SK-N-SH treated with all-trans-retinoic acid at 6 μM for 48 hours (cell line): Measurements from ENCODE around the gene LMBR1.

Experiments
- CSDC2 ChIP-seq: fragments of 250-450 bp; sonication (Bioruptor Pico); IDR thresholded peaks from 2 replicates; pipeline ENCODE4 v1.5.0; 2020; ENCODE audit warnings: mild to moderate bottlenecking, moderate library complexity
- CSRNP3 ChIP-seq: fragments of 250-450 bp; sonication (Bioruptor Pico); IDR thresholded peaks from 2 replicates; pipeline ENCODE4 v1.5.1; 2021; ENCODE audit warnings: mild to moderate bottlenecking, moderate library complexity
- ISL1 ChIP-seq: fragments of 250-450 bp; sonication (Bioruptor Pico); IDR thresholded peaks from 2 replicates; pipeline ENCODE4 v2.1.2; 2022; ENCODE audit warnings: mild to moderate bottlenecking, moderate library complexity
- RARB ChIP-seq: fragments of 250-450 bp; sonication (Bioruptor Pico); IDR thresholded peaks from 2 replicates; pipeline ENCODE4 v1.8.0; 2021; ENCODE audit warnings: mild to moderate bottlenecking, moderate library complexity
- TSHZ2 ChIP-seq: fragments of 250-450 bp; sonication (Bioruptor Pico); IDR thresholded peaks from 2 replicates; pipeline ENCODE4 v1.5.0; 2020; ENCODE audit warnings: mild to moderate bottlenecking, moderate library complexity
- ZFP30 ChIP-seq: fragments of 450-650 bp; formaldehyde crosslinking; IDR thresholded peaks from 2 replicates; pipeline ENCODE4 v1.5.0; 2022; ENCODE audit warnings: mild to moderate bottlenecking, moderate library complexity
- ZNF565 ChIP-seq: fragments of 450-650 bp; formaldehyde crosslinking; conservative IDR thresholded peaks from 2 replicates; pipeline ENCODE4 v1.5.0; 2020; ENCODE audit warnings: low read depth, mild to moderate bottlenecking, moderate library complexity
- ZNF70 ChIP-seq: fragments of 450-650 bp; formaldehyde crosslinking; IDR thresholded peaks from 2 replicates; pipeline ENCODE4 v1.5.0; 2020; ENCODE audit warnings: mild to moderate bottlenecking, moderate library complexity
- ZNF8 ChIP-seq: fragments of 450-650 bp; formaldehyde crosslinking; IDR thresholded peaks from 2 replicates; pipeline ENCODE4 v1.5.0; 2020; ENCODE audit warnings: mild to moderate bottlenecking, moderate library complexity

GRCh38 chr7:156655251-156655650 is 237.7 kb downstream of the LMBR1 start:
- TF ChIP-seq ISL1 (no peak), RARB (no peak), TSHZ2 (CRISPR knock-in tag) (no peak), ZNF8 (CRISPR knock-in tag) (no peak), ZFP30 (no peak), ZNF70 (CRISPR knock-in tag) (no peak), CSDC2 (CRISPR knock-in tag) (no peak), CSRNP3 (CRISPR knock-in tag) (no peak), ZNF565 (CRISPR knock-in tag) (no peak)
